Activated CD8-positive, alpha-beta memory T cell treated with anti-CD3 and anti-CD28 coated beads, Interleukin-2, amount 50 U/mL, for 48 hours (primary cell): ENCODE data around the gene GRK5.

Experiments
- DNase-seq: peaks from one replicate; pipeline ENCODE4 v3.0.0-alpha.2; 2020

The GRK5 gene

DNA sequence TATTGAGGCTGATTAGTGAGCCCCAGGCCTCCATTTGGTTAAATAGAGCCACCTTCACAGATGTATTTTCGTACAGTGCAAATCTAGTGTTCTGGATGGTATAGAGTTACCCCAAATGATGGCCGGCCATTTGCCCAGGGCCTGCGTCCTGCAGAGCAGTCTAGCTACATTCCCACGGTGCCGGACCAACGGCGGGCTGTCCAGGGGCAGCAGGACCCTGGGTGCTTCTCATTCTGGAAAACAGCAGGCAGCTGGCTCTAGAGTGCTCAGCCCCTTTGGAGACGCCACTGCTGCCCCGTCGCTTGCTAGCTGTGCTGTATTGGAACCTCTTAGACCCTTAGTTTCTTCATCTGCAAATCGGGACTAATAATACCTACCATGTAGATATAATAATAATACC, 186.1 kb downstream of the GRK5 start:
- DNase-seq: no peak

DNA sequence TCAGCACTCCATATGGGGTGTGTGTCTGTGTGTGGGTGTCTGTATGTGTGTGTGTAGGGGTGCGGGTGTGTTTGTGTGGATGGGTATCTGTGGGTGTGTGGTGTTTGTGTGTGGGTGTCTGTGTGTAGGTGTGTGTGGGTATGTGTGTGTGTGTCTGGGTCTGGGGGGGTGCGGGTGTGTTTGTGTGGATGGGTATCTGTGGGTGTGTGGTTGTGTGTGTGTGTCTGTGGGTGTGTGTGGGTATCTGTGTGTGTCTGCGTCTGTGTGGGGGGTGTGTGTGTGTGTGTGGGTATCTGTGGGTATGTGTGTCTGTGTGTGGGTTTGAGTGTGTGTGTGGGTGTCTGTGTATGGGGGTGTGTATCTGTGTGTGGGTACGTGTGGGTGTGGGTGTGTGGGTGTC, 186.5 kb downstream of the GRK5 start:
- DNase-seq: no peak

DNA sequence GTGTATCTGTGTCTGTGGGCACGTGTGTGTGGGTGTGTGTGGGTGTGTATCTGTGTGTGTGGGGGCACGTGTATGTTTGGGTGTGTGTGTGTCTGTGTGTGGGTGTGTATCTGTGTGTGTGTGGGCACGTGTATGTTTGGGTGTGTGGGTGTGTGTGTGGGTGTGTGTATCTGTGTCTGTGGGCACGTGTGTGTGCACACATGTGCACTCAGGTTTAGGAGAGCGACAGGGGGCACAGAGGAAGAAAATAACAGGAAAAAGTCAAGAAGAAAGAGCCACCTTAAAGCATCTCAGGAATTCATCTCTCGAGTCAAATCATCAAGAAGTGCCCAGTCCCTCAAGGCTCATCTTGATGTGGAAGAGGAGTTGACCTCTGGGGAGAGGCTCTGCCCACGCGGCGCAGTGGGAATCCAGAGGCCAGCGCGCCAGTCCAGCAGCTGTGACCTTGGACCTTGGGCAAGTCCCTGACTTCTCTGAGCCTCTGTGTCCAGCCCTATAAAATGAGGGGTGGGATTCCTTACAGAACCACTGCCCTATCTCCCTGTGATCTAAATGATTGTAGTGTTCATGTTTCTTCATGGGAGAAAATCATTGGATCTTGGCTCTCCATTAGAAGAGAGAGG, 187.4 kb downstream of the GRK5 start:
- DNase-seq: no peak

DNA sequence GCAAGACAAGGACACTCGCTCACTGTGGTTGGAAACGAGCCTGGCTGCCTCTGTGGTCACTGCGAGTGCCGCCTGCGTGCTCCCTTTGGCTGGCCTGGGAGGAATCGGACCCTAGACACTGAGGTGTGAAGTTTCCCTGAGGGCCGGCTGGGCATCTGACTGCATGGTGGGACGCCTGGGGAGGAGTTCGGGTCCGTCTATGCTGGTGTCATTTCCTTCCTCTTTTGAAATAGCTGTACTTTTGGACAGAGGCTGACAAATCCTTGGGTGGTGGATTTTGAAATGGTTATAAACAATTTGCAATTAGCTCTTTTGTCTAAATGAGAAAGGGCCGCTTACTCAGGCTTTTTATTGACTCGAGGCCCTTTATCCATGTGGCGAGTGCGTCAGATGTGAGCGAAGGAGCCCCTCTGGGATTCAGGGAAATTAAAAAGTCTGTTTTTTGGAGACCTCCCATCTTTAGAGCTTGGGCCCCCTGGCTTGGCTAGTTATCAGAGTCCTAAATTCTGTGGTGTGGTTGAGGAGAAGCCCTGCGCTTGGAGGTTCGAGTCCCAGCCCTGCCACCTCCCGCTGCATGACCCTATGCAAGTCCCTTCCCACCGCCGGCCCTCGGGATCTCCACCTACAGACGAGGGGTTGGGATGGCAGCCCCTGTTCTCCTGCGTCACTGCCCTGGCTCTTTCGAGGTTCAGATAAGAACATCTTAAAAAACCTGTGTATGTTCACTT, 188.1 kb downstream of the GRK5 start:
- no peak for DNase-seq

DNA sequence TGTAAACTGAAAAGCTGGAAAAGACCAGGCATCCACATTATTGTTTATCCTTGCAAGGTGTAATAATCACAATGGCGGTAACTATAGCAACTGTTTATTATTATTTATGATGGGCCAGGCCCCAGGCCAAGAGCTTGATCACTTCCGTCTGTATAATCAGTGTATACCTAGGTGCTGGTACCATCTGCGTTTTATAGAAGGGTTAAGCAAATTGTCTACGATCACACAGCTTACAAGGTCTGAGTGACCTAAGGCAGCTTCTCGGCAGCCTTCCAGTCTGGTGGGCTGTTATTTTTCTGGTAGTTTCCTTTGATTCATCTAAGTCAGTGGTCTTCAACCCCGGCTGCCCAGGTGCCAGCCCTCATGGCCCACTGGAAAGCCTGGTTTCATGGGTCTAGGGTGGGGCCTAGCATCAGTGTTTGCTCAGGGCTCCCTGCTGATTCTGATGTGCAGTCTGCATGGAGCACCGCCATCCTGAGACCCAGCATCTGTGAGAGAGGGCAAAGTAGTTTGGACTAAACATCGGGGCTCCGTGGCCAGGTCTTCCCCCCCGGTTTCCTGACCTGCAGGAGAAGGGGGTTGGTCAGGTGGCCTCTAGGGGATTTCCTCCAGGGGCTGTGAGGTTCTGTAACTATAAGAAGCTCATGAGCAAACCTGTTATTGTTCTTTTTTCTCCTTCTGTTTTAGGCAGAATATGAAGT, 188.8 kb downstream of the GRK5 start:
- DNase-seq: no peak

DNA sequence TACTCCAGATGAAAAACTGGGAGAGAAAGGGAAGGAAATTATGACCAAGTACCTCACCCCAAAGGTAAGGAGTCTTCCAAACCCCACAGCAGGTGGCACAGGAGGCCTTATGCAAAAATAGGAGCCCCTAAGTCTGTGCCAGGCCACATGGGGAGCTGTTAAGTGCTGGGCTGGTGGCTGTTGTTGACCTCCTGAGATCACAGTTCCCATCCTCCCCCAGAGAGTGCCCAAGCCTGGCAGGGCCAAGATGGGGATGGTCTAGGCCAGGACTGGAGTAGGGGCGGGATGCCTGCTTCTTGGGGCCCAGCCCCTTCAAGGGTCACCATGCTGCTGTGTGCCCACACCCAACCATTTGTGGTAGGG, 189.3 kb downstream of the GRK5 start:
- no peak for DNase-seq

DNA sequence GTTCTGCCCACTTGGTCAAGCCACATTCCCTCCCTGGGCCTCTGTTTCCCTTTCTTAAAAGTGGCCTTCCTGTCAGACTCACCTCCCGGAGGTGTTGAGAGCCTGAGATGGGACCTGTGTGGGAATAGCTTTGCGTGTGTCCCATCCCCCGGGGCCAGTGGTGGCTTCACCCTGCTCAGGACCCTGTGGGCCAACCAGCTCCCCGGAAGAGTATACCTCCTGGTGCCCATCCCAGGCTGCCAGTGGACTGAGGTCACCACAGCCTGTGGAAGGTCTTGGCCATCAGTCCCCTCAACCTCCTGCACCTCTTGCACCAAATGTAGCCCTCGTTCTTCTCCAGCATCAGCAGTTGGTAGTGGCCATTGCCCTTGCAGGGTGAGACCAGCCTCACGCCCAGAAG, 190.0 kb downstream of the GRK5 start:
- DNase-seq: no peak

DNA sequence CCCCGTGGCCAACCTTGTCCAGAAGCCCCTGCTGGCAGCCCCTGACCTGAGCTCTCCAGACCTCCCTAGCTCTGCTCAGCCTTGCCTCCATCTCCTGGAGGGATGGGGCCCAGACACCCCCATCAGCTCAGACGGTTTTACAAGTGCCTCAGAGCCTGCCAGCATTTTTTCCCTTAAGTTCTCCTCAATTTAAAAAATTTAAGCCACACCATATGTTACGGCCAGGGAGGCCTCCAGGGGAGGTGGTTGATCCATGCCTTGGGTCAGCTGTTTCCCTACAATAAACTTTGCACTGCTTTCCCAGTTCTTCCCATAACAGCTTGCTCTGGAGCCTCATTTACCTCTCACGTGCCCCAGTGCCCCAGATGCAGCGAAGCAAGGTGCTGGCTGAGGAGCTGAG, 191.6 kb downstream of the GRK5 start:
- DNase-seq: no peak

DNA sequence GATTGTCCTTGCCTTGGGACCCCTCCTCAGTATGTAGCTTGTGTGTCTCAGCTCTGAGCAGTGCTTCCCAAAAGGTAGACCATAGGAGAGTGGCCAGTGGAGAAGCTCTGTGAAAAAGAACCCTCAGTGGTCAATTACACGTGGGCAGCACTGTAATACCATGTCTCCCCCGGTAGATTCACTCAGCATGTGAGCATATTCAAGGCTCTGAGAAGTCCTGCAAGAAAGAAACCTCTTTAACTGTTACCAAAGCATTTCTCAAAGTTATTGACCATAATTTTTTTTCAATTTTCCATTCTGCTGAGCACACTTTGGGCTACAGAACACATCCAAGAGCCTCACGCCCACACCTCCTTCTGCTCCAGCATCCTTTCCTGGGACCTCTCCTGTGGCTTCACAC, 192.1 kb downstream of the GRK5 start:
- no peak for DNase-seq

DNA sequence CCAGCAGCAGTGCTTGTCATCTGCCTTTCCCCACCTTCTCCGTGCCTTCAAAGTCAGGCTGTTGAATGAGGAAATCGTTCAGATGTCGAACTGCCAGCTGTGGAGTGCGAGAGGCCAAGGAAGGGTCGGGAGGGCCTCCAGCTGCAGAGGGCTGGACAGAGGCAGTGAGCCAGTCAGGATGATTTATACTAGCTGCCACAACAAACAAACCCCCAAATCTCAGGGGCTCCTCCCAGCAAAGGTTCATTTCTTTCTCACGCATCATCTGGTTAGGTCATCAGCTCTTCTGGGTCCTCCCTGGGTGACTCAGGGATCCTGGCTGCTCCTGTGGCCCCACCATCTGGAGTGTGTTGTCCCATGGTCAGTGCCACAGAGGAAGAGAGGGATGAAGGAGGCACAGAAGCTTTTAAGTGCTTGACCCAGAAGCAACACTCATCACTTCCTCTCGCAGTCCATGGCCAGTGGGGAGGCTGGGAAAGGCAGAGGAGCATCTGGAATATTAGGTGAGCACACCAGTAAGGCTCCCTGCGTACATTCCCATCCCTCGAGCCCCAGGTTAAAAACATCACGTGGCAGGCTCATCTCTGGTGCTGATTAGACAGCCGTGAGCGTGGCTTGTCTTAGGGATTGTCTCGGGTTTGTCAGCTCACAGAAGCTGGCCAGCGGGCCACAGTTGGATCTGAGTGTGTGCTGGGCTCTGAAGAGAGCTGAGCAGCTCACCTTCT, 194.5 kb downstream of the GRK5 start:
- DNase-seq: no peak

DNA sequence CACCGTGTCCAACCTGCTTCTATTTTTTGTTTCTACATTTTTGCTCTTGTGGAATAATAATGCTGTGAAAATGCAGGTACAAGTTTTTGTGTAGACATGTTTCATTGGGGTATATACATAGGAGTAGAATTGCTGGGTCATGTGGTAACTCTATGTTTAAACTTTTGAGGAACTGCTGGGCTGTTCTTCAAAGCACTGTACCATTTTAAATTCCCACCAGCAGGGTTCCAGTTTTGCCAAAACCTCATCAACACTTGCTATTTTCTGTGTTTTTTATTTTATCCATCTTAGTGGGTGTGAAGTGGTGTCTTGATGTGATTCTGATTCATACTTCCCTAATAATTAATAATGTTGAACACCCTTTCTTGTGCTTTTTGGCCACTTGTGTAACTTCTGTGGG, 196.6 kb downstream of the GRK5 start:
- no peak for DNase-seq

DNA sequence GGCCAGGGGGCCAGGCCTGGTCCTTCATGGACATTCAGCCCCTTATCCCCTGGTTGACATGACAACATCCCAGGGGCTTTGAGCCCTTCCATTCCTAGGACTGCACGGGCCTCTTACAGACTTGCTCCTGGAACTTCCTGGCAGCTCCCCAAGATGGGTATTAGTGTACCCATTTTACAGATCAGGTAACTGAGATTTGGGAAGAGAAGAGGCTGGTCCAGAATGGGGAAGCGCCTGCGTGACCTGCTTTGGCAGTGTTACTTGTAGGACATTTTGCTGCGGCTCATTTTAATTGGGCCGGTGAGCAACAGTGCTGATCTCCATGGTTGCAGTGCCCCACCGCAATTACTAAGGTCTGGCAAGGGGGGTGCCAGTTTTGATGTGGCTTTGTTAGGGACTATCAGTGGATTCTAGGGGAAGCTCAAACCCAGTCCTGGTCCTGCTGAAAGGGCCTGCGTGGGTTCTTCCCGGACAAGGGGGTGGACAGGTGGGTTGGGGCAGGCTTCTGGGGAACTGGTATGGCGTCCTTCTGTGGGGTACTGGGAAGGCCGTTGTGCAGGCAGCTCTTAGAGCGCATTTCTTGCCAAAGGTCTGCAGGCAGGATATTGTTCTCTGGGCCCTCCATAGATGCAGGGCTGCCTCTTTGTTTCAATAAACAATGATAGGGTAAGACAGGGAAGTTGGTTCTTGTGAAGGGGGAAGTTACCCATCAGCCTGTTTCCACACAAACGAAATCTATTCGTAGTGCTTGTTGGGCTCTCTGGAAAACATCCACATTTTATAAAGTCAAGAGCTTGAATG, 197.5 kb downstream of the GRK5 start:
- DNase-seq: no peak

DNA sequence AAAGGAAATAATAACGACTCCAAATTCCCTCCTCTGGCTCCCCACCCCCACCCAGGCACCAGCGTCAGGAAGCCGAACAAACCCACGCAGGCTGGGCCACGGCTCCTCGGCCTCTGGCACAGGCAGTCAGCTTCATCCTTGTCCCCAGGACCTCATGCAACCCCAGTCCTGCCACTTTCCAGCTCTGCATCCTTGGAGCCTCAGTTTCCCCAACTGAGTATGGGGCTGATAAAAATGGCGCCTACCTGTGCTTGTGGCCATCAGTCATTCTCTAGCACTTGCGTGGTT, 198.1 kb downstream of the GRK5 start:
- no peak for DNase-seq

DNA sequence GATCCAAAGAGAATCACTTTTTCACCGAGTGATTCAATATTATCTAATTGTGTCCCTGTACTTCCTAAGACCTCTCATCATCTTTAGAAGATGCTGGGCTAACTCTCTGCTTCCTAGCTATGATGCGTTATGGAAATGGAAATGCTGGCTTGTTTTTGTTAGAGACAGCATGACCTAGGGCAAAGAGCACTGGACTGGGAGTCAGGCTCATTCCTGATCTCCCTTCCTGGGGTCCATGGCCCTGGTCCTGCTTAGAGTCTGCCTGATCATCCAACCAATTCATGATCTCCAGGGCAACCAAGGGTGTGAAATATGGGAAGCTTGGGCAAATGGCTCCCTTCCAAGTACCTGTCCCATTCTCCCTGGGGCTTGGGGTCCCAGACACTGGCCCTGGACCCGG, 198.8 kb downstream of the GRK5 start:
- DNase-seq: no peak

DNA sequence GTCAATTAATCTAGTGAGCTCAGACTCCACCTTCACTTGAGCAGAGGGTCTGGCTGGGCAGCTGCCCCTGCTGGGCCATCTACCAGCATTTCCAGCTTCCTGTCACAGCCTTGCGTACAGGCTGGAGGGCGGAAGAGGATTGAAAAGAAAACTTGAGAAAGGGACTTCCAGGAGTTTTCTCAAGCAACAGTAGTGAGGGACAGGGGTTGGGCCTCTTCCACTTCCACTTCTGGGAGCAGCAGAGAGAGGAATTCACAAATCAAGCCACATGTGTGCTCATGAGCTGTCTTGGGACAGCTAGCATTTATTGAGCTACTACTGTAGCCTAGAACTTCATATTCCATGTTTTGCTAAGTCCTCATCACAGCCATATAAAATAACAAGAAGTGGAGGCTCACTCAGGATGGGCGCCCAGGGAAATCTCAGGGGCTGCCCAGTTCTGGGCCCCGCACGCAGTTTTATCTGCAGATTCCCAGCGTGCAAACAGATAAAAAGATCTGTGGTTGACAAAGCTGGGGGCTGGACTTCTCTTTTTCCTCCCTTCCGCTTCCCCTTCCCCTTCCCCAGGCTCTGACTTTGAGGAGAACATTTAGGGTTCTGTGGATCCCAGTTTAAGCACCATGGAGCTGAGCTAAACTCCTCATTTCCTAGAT, 199.4 kb downstream of the GRK5 start:
- DNase-seq: no peak

DNA sequence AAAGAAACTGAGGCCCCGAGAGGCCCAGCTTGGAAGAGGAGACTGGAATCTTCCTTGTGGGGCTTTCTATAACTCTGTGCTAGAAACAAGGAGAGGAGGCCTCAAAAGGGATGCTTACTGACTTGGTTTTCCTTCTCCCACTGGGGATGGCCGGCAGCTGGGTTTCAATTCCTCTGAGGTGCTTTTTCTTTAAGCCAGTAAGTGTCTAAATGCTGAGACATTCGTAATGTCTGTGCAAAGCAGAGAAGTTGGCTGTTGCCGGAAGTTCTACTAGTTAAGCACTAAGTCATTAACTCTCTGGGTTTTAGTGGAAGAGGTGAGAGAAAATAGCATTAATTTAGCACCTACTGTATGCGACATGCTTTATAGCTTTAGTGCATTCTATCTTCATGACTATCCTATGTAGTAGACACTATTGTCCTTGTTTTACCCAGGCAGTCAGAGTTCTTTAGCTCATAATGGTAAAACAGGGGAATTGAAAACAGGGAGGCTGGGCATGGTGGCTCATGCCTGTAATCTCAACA, 199.9 kb downstream of the GRK5 start:
- DNase-seq: no peak

DNA sequence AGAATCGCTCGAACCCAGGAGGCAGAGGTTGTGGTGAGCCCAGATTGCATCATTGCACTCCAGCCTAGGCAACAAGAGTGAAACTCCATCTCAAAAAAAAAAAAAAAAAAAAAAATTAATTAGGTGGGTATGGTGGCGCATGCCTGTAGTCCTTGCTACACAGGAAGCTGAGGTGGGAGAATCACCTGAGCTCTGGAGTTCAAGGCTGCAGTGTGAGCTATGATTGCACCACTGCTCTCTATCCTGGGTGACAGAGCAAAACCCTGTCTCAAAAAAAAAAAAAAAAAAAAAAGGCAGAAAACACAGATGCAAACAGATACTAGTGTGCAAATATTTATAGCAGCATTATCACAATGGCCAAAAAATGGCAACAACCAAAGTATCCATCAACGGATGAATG, 200.7 kb downstream of the GRK5 start:
- no peak for DNase-seq

DNA sequence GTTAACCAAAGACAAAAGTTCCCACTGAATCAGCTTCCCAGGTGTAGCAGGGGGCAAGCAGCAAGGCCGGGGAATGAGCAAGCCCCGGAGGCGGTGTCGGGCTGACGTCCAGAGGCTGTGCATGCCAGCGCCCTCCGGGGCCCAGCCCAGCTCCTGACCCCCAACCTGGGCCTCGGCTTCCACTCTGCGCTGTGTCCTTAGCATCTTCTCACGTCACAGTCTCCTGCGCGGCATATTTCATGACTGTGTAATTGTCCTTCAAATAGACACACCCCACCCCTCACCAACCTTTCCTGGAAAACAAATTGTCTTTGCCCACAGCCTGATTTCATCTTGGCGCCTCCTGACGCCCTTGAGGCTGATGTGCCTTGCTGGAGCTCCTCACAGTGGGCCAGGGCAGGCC, 201.6 kb downstream of the GRK5 start:
- DNase-seq: no peak

DNA sequence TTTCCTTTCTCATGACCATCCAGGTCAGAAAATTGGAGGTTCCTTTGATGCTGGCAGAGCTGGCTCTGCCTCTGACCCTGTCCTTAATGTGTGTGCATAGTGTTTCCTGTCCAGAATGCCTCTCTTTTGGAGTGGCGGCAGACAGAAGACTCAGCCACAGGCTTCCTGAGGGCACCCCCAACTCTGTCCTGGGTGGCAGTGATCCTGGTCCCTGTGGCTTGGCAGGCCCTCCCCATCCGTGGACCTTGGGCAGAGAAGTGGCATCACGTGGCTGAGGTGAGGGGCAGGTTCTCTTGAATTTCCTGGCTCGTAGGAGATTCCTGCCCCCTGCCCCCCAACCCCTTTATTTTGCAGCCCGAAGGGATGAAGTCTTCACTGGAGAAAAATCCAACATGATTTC, 202.0 kb downstream of the GRK5 start:
- no peak for DNase-seq

DNA sequence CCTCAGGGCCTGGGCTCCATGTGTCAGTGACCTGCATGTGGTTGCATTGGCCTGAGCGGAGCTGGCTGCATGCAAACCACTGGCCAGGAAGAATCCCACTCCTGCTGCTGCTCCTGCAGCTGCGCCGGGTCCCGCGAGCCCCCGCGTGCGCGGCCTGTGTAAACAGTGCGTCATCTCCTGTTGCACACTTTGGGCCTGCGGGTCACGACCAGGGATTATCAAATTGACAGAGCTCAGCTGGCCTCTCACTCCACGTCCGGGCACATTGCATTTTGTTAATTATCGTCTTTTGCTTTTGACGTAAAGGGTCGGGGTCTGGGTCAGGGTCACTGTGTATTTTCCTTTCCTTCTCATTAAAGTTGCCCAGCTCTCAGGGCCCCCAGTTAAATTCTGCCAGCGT, 202.5 kb downstream of the GRK5 start:
- no peak for DNase-seq

DNA sequence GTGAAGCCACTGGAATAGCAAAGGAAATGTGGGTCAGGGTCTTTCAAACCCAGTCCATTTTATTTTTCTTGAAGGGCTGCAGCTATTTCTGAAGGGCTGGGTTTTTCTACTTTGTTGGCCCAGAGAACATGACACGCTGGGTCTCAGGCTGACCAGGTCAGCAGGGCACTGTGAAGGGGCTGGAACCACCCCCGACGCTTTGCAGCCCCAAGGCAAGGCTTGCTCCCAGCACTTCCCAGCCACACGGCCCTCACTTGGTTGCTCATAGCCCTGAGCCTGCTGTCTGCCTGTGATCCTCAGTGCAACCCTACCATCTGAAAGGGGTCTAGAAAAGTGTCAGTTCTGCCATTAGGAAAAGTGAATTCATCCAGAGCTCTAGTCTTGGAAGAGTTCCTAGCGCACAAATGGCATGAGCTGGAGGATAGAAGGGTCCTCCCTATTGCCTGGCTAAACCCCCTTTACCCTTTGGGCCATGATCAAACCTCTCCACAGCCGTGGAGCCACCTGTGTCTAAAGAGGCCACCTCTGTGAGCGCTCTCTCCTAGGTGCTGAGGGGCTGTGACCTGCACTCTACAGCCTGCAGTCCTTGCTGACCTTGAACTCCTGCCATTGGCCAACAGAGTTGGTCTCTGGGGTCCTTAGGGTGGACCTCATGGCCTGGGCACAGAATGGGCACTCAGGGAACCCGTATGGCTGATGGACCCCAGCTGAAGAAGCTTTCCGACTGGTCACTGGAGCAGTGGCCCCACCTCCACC, 203.2 kb downstream of the GRK5 start:
- no peak for DNase-seq
